ENCODE measurements around the gene GALNT18. TPM values are rescaled to one million over a fixed set of nuclear protein-coding genes. Genes with fewer than 3 reads are reported as not detected.

GALNT18 gene
- total and polyA plus RNA-seq, 4 donors, result 2.1 to 11.0 (median 3.8) TPM

- no peaks in the 10 kb centered on the region for H3K27me3 ChIP-seq (ENCODE audit: control insufficient read depth in 4 of 4, insufficient read depth in 4 of 4, low read length in 3 of 4)
- no peak overlapping the region for H3K4me3 ChIP-seq (ENCODE audit: low read depth in 1 of 3, low read length in 3 of 3)
- no peak for TF ChIP-seq YY1 (IDR thresholded peaks at IDR 0.05)
- no peak for TF ChIP-seq TAF1 (conservative IDR thresholded peaks at IDR 0.05)
- TF ChIP-seq, protein P1, sequence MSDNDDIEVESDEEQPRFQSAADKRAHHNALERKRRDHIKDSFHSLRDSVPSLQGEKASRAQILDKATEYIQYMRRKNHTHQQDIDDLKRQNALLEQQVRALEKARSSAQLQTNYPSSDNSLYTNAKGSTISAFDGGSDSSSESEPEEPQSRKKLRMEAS (IDR thresholded peaks at IDR 0.05), result no peak
- TF ChIP-seq, protein P2, sequence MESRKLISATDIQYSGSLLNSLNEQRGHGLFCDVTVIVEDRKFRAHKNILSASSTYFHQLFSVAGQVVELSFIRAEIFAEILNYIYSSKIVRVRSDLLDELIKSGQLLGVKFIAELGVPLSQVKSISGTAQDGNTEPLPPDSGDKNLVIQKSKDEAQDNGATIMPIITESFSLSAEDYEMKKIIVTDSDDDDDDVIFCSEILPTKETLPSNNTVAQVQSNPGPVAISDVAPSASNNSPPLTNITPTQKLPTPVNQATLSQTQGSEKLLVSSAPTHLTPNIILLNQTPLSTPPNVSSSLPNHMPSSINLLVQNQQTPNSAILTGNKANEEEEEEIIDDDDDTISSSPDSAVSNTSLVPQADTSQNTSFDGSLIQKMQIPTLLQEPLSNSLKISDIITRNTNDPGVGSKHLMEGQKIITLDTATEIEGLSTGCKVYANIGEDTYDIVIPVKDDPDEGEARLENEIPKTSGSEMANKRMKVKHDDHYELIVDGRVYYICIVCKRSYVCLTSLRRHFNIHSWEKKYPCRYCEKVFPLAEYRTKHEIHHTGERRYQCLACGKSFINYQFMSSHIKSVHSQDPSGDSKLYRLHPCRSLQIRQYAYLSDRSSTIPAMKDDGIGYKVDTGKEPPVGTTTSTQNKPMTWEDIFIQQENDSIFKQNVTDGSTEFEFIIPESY (IDR thresholded peaks at IDR 0.05), result no peak
- no peak for TF ChIP-seq NR2F2 (IDR thresholded peaks at IDR 0.05)
- TF ChIP-seq GABPA (IDR thresholded peaks at IDR 0.05 in 1 of 2, conservative IDR thresholded peaks at IDR 0.05 in 1 of 2), result no peak
- TF ChIP-seq, protein P3, sequence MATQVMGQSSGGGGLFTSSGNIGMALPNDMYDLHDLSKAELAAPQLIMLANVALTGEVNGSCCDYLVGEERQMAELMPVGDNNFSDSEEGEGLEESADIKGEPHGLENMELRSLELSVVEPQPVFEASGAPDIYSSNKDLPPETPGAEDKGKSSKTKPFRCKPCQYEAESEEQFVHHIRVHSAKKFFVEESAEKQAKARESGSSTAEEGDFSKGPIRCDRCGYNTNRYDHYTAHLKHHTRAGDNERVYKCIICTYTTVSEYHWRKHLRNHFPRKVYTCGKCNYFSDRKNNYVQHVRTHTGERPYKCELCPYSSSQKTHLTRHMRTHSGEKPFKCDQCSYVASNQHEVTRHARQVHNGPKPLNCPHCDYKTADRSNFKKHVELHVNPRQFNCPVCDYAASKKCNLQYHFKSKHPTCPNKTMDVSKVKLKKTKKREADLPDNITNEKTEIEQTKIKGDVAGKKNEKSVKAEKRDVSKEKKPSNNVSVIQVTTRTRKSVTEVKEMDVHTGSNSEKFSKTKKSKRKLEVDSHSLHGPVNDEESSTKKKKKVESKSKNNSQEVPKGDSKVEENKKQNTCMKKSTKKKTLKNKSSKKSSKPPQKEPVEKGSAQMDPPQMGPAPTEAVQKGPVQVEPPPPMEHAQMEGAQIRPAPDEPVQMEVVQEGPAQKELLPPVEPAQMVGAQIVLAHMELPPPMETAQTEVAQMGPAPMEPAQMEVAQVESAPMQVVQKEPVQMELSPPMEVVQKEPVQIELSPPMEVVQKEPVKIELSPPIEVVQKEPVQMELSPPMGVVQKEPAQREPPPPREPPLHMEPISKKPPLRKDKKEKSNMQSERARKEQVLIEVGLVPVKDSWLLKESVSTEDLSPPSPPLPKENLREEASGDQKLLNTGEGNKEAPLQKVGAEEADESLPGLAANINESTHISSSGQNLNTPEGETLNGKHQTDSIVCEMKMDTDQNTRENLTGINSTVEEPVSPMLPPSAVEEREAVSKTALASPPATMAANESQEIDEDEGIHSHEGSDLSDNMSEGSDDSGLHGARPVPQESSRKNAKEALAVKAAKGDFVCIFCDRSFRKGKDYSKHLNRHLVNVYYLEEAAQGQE (IDR thresholded peaks at IDR 0.05), result no peak
- TF ChIP-seq HNF4A (conservative IDR thresholded peaks at IDR 0.05), result no peak
- no peak for TF ChIP-seq EGR1 (IDR thresholded peaks at IDR 0.05; ENCODE audit: low read depth in 2 of 2)
- WGBS, result 95% methylated on average over 4 of the region's 4 CpGs
- peaks cover 0 to 20% (median 13%) of the 10 kb centered on the region in 4 donors for H3K4me1 ChIP-seq (ENCODE audit: control insufficient read depth in 4 of 4, insufficient read depth in 4 of 4, low read length in 3 of 4)
- H3K9me3 ChIP-seq (ENCODE audit: control insufficient read depth in 4 of 4, low read length in 3 of 4), result no peaks in the 10 kb centered on the region
- H3K27ac ChIP-seq (ENCODE audit: low read depth in 1 of 2, low read length in 2 of 2), result no peak overlapping the region
- no peaks in the 10 kb centered on the region for H3K36me3 ChIP-seq (ENCODE audit: control insufficient read depth in 4 of 4, insufficient read depth in 3 of 4, low read depth in 1 of 4, low read length in 3 of 4)
- no peak for DNase-seq (ENCODE audit: low spot score)
- H3K9ac ChIP-seq (ENCODE audit: low read depth in 1 of 2, low read length in 2 of 2), result no peak overlapping the region
Observed at GRCh38 chr11:11624926-11625325, 3.1 kb upstream of the GALNT18 start.

- no peaks in the 10 kb centered on the region for H3K27me3 ChIP-seq (ENCODE audit: control insufficient read depth in 4 of 4, insufficient read depth in 4 of 4, low read length in 3 of 4)
Observed at GRCh38 chr11:11624204-11624603, 2.4 kb upstream of the GALNT18 start.

More at GRCh38 chr11:11624204-11624603, 2.4 kb upstream of the GALNT18 start:
- Histone ChIP-seq H3K4me3 (ENCODE audit: low read depth in 1 of 3, low read length in 3 of 3) (no peak overlapping the region), H3K4me1 (ENCODE audit: control insufficient read depth in 4 of 4, insufficient read depth in 4 of 4, low read length in 3 of 4) (peaks cover 0 to 26% (median 15%) of the 10 kb centered on the region in 4 donors), H3K9me3 (ENCODE audit: control insufficient read depth in 4 of 4, low read length in 3 of 4) (no peaks in the 10 kb centered on the region), H3K27ac (ENCODE audit: low read depth in 1 of 2, low read length in 2 of 2) (no peak overlapping the region), H3K36me3 (ENCODE audit: control insufficient read depth in 4 of 4, insufficient read depth in 3 of 4, low read depth in 1 of 4, low read length in 3 of 4) (no peaks in the 10 kb centered on the region), H3K9ac (ENCODE audit: low read depth in 1 of 2, low read length in 2 of 2) (no peak overlapping the region)
- no peak for TF ChIP-seq FOXA2 (IDR thresholded peaks at IDR 0.05)
- TF ChIP-seq CTCF (IDR thresholded peaks at IDR 0.05; ENCODE audit: low read depth, low read length, missing input control), result no peak
- no peak for TF ChIP-seq ATF3 (IDR thresholded peaks at IDR 0.05)
- WGBS, result 92% methylated on average over 3 of the region's 3 CpGs
- DNase-seq (ENCODE audit: low spot score), result no peak

Measured in liver (tissue), 9 donors.